ENCODE measurements around the gene ARF6. TPM values are rescaled to one million over a fixed set of nuclear protein-coding genes. Genes with fewer than 3 reads are reported as not detected.

Gene ARF6
- polyA plus RNA-seq, 1 experiment: 28.0 TPM

DNA sequence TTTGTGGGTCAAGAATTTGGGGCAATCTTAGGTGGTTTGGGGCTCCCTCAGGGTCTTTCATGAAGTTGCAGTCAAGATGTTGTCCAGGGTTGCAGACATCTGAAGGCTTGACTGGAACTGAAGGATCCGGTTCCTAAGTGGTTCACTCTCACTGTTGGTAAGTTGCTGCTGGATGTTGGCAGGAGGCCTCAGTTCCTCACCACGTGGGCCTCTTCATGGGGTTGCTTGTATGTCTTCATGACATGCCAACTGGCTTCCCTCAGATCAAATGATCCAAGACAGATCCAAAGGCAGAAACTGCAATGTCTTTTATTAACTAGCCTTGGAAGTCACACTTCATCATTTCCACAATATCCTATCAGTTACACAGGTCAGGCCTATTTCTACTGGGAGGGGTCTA lies 49.2 kb downstream of the ARF6 start:
- no peak for TF ChIP-seq CTCF (IDR thresholded peaks at IDR 0.05; ENCODE audit: low read depth, low read length)
- no peak for DNase-seq (ENCODE audit: low read depth, low spot score)
- CTCF ChIA-PET: no interaction called here
- Histone ChIP-seq H3K27me3 (ENCODE audit: control insufficient read depth, insufficient read depth, low read length) (no peaks in the 10 kb centered on the region), H3K4me3 (ENCODE audit: low read depth, low read length) (no peak overlapping the region), H3K9me3 (ENCODE audit: control insufficient read depth, insufficient read depth, low read length) (peaks cover 2% of the 10 kb centered on the region), H3K27ac (ENCODE audit: low read depth, low read length) (no peak overlapping the region)
- POLR2A ChIA-PET: no interaction called here

- DNase-seq (ENCODE audit: low read depth, low spot score): no peak
- no peaks in the 10 kb centered on the region for H3K27me3 ChIP-seq (ENCODE audit: control insufficient read depth, insufficient read depth, low read length)
- no peaks in the 10 kb centered on the region for H3K9me3 ChIP-seq (ENCODE audit: control insufficient read depth, insufficient read depth, low read length)
- no peak overlapping the region for H3K4me3 ChIP-seq (ENCODE audit: low read depth, low read length)
- POLR2A ChIA-PET: no interaction called here
- no peak overlapping the region for H3K27ac ChIP-seq (ENCODE audit: low read depth, low read length)
- CTCF ChIA-PET: interaction anchor here (0.6 kb wide), 1 partner anchor 626 kb away, joined by 3 read pairs; no protein-coding TSS in a partner anchor
- no peak for TF ChIP-seq CTCF (IDR thresholded peaks at IDR 0.05; ENCODE audit: low read depth, low read length)
Observed at GRCh38 chr14:49944501-49944900, 51.6 kb downstream of the ARF6 start.

- Histone ChIP-seq H3K27ac (ENCODE audit: low read depth, low read length) (no peak overlapping the region), H3K27me3 (ENCODE audit: control insufficient read depth, insufficient read depth, low read length) (no peaks in the 10 kb centered on the region), H3K9me3 (ENCODE audit: control insufficient read depth, insufficient read depth, low read length) (no peaks in the 10 kb centered on the region), H3K4me3 (ENCODE audit: low read depth, low read length) (no peak overlapping the region)
- ChIA-PET CTCF (interaction anchor here (0.5 kb wide), 1 partner anchor 26 kb away, joined by 3 read pairs; no protein-coding TSS in a partner anchor), POLR2A (no interaction called here)
- no peak for TF ChIP-seq CTCF (IDR thresholded peaks at IDR 0.05; ENCODE audit: low read depth, low read length)
- DNase-seq (ENCODE audit: low read depth, low spot score): no peak
Observed at GRCh38 chr14:49945448-49946319, 52.8 kb downstream of the ARF6 start.

Small RNAs within 50 kb of the gene (small RNA-seq; reads per million reads assigned to genes)
- gene RF00017 (ENCODE audit: insufficient read length, low read depth) (not detected), gene RN7SL2 (ENCODE audit: insufficient read length, low read depth) (not detected), gene RN7SL3 (ENCODE audit: insufficient read length, low read depth) (not detected), gene RNU6-189P (ENCODE audit: insufficient read length, low read depth) (not detected)

Other genes starting within 250 kb of the ARF6 start
- 4.4 and 5.8 TPM in 2 replicates for gene POLE2, start 204.9 kb upstream of the ARF6 start, polyA plus RNA-seq (2011; rRNA removed)
- gene KLHDC1, start 200.0 kb upstream of the ARF6 start, polyA plus RNA-seq (2011; rRNA removed): 0.63 and 1.2 TPM in 2 replicates
- gene KLHDC2, start 124.9 kb upstream of the ARF6 start, polyA plus RNA-seq (2011; rRNA removed): 59.8 and 81.6 TPM in 2 replicates
- 39.8 and 48.6 TPM in 2 replicates for gene NEMF, start 40.3 kb upstream of the ARF6 start, polyA plus RNA-seq (2011; rRNA removed)
- gene VCPKMT, start 223.5 kb downstream of the ARF6 start, polyA plus RNA-seq (2011; rRNA removed): 5.1 and 7.7 TPM in 2 replicates

Data from AG04450 (cell line).